ENCODE measurements around the gene THBS3.

Gene THBS3

DNA sequence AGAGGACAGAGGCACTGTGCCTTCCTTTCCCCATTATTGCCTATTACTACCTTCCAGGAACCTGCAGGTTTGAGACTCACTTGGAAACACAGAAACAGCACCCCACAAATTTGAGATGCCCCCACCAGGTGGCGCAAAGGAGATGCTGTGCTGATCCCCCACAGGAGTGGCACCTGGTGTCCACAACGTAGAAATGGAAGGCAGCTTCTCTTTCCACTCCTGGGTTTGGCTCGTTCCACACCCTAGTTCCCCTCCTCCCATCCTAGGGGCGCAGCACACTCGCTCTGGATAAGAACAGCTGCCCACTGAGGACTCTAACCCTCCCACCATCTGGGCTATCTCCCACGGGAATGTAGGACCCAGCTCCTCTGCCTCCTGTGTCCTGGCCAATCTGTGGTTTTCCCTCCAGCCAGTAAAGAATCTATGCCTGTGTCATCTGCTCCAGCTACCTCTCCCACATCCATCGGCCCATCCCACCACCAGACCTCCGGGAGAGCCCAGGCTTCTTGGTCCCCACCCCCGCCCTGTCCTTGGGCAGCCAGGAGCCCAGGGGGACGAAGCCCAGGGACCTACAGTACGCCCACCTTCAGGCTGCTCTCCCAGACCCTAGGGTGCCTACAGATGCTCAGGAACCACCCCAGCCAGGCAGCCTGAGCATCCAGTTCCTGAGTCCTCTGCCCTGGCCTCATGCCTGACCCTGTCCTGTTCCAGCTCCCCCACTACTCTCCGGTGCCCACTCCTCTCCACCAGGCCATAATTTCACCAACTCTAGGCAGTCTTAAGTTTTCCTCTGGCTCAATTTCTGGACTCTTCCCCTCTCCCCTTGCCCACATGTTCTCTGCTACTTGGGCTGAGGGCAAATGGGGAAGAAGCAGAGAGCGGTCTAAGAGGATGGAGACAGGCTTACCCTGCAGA lies 549 bp downstream of the THBS3 start:
- Histone ChIP-seq H3K4me3 (ENCODE audit: low read length, poor library complexity, severe bottlenecking) (peak overlapping the region; percentile 91), H3K79me2 (ENCODE audit: insufficient read depth, low read length) (peaks cover 16% of the 10 kb centered on the region), H3K9me2 (replicated peaks; ENCODE audit: low read depth, low read length) (no peaks in the 10 kb centered on the region), H3F3A (ENCODE audit: low read depth) (no peaks in the 10 kb centered on the region), H3K9ac (ENCODE audit: low read depth, low read length, poor library complexity, severe bottlenecking) (peak overlapping the region; percentile 81), H3K4me1 (ENCODE audit: insufficient read depth, low read length, poor library complexity, severe bottlenecking) (peaks cover 28% of the 10 kb centered on the region), H3K27me3 (ENCODE audit: insufficient read depth, low read length, poor library complexity, severe bottlenecking) (no peaks in the 10 kb centered on the region), H3K9me3 (ENCODE audit: insufficient read depth, low read depth, low read length) (no peaks in the 10 kb centered on the region), H3K36me3 (ENCODE audit: insufficient read depth, low read length) (no peaks in the 10 kb centered on the region), H3K4me2 (ENCODE audit: low read depth, low read length, poor library complexity, severe bottlenecking) (peak overlapping the region; percentile 99), H2AFZ (ENCODE audit: low read length) (no peak overlapping the region), H4K20me1 (ENCODE audit: insufficient read depth, low read length, poor library complexity, severe bottlenecking) (no peaks in the 10 kb centered on the region)
- TF ChIP-seq EZH2phosphoT487 (IDR thresholded peaks at IDR 0.05; ENCODE audit: borderline replicate concordance) = no peak
- TF ChIP-seq, protein P1, sequence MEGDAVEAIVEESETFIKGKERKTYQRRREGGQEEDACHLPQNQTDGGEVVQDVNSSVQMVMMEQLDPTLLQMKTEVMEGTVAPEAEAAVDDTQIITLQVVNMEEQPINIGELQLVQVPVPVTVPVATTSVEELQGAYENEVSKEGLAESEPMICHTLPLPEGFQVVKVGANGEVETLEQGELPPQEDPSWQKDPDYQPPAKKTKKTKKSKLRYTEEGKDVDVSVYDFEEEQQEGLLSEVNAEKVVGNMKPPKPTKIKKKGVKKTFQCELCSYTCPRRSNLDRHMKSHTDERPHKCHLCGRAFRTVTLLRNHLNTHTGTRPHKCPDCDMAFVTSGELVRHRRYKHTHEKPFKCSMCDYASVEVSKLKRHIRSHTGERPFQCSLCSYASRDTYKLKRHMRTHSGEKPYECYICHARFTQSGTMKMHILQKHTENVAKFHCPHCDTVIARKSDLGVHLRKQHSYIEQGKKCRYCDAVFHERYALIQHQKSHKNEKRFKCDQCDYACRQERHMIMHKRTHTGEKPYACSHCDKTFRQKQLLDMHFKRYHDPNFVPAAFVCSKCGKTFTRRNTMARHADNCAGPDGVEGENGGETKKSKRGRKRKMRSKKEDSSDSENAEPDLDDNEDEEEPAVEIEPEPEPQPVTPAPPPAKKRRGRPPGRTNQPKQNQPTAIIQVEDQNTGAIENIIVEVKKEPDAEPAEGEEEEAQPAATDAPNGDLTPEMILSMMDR (conservative IDR thresholded peaks at IDR 0.05; ENCODE audit: low read length) = peak; percentile 94

- no peaks in the 10 kb centered on the region for H3K36me3 ChIP-seq (ENCODE audit: insufficient read depth, low read length)
- no peak overlapping the region for H2AFZ ChIP-seq (ENCODE audit: low read length)
- no peaks in the 10 kb centered on the region for H3K27me3 ChIP-seq (ENCODE audit: insufficient read depth, low read length, poor library complexity, severe bottlenecking)
- TF ChIP-seq, protein P1 (conservative IDR thresholded peaks at IDR 0.05; ENCODE audit: low read length) = no peak
- TF ChIP-seq EZH2phosphoT487 (IDR thresholded peaks at IDR 0.05; ENCODE audit: borderline replicate concordance) = no peak
- no peaks in the 10 kb centered on the region for H3K9me3 ChIP-seq (ENCODE audit: insufficient read depth, low read depth, low read length)
- peaks cover 16% of the 10 kb centered on the region for H3K79me2 ChIP-seq (ENCODE audit: insufficient read depth, low read length)
- peaks cover 28% of the 10 kb centered on the region for H3K4me1 ChIP-seq (ENCODE audit: insufficient read depth, low read length, poor library complexity, severe bottlenecking)
- no peaks in the 10 kb centered on the region for H4K20me1 ChIP-seq (ENCODE audit: insufficient read depth, low read length, poor library complexity, severe bottlenecking)
- H3K4me3 ChIP-seq (ENCODE audit: low read length, poor library complexity, severe bottlenecking) = no peak overlapping the region
- no peaks in the 10 kb centered on the region for H3K9me2 ChIP-seq (replicated peaks; ENCODE audit: low read depth, low read length)
- H3K9ac ChIP-seq (ENCODE audit: low read depth, low read length, poor library complexity, severe bottlenecking) = no peak overlapping the region
- no peak overlapping the region for H3K4me2 ChIP-seq (ENCODE audit: low read depth, low read length, poor library complexity, severe bottlenecking)
- no peaks in the 10 kb centered on the region for H3F3A ChIP-seq (ENCODE audit: low read depth)
These were observed 1.6 kb downstream of the THBS3 start for GRCh38 chr1:155205969-155206593.

- no peak for TF ChIP-seq EZH2phosphoT487 (IDR thresholded peaks at IDR 0.05; ENCODE audit: borderline replicate concordance)
- TF ChIP-seq, protein P1 (conservative IDR thresholded peaks at IDR 0.05; ENCODE audit: low read length) = no peak
- Histone ChIP-seq H2AFZ (ENCODE audit: low read length) (no peak overlapping the region), H3K9me3 (ENCODE audit: insufficient read depth, low read depth, low read length) (no peaks in the 10 kb centered on the region), H3K4me2 (ENCODE audit: low read depth, low read length, poor library complexity, severe bottlenecking) (no peak overlapping the region), H3K27me3 (ENCODE audit: insufficient read depth, low read length, poor library complexity, severe bottlenecking) (no peaks in the 10 kb centered on the region), H3K36me3 (ENCODE audit: insufficient read depth, low read length) (no peaks in the 10 kb centered on the region), H3K9me2 (replicated peaks; ENCODE audit: low read depth, low read length) (no peaks in the 10 kb centered on the region), H3K4me3 (ENCODE audit: low read length, poor library complexity, severe bottlenecking) (no peak overlapping the region), H3K9ac (ENCODE audit: low read depth, low read length, poor library complexity, severe bottlenecking) (no peak overlapping the region), H3F3A (ENCODE audit: low read depth) (no peaks in the 10 kb centered on the region), H3K79me2 (ENCODE audit: insufficient read depth, low read length) (peaks cover 9% of the 10 kb centered on the region), H3K4me1 (ENCODE audit: insufficient read depth, low read length, poor library complexity, severe bottlenecking) (peaks cover 22% of the 10 kb centered on the region), H4K20me1 (ENCODE audit: insufficient read depth, low read length, poor library complexity, severe bottlenecking) (no peaks in the 10 kb centered on the region)
These were observed 2.7 kb downstream of the THBS3 start for GRCh38 chr1:155205035-155205434.

Data from Loucy (cell line).